GM21717 (cell line): ENCODE results near the gene EHBP1L1.

ENCODE experiments used
- ATAC-seq: cut with Tn5 transposase; IDR thresholded peaks from one replicate; pipeline ENCODE4 v1.9.1; 2021; ENCODE audit warnings: mild to moderate bottlenecking, moderate library complexity; ENCODE audit not compliant: unreplicated experiment

The EHBP1L1 gene

DNA sequence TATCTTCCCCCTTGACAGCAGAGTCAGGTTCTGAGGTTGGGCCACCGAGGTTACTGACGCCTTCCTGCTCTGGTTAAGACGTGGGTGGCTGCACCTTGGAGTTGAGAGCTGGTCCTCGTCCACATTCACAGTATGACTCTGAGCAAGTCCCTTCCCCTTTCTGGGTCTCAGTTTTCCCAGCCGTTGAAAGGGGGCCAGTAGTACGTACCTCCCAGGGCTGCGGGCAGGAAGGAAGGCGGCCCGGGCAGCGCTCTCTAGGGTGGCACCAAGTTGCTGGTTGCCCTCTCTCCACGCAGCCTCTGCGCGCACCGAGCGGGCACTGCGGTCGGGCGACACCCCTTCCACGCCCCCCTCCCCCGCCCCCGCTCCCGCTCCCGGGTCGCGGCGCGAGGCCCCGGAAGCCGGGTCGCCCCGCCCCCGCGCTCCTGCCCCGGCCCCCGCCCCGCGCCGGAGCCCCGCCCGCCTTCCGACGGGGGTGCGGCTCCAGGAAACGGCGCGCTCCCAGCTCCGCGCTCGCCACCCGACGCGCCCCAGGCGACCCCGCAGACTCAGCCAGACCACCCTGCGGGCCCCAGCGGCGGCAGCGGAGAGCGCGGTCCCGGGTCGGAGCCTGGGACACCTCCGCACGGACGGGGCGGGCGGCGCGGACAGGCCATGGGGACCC is at the start of gene EHBP1L1:
TSS of gene EHBP1L1 (plus strand) at position 486 of the 664 bp plus-strand sequence. CDS start 250 bp downstream, outside the sequence.
- ATAC-seq = no peak

DNA sequence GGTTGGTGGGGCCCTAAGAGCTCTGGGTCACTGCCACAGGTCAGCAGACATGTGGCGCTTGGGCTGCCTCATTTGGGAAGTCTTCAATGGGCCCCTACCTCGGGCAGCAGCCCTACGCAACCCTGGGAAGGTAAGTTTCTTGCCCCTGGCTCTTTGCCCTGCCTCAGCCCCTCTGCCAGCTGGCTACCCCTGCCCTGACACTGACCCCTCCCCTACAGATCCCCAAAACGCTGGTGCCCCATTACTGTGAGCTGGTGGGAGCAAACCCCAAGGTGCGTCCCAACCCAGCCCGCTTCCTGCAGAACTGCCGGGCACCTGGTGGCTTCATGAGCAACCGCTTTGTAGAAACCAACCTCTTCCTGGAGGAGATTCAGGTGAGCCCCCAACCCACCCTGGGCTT is 49.1 kb upstream of the EHBP1L1 start:
- ATAC-seq = no peak

DNA sequence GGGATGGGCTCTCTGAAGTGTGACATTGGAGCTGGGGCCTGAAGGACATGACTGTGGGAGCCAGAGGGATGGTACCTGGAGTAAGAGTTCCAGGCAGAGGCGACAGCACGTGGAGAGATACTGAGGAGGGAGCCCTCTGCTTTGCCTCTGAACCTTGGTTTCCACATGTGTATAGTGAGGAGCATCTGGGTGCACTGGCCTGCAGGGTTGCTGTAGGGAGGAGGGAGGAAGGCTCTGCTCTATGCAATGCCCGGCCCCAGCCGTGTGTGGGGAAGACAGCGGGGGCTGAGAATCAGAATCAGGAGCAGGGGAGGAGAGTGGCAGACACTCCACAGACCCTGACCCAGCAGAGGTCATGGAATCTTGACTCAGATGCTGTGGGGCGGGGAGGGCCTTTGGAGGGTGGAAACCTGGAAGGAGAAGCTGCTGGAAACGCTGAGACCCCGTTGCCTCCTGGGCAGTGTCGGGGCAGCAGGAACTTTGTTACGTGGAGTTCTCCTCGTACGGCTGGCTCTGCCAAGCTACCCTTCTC is 47.0 kb upstream of the EHBP1L1 start:
- no peak for ATAC-seq

DNA sequence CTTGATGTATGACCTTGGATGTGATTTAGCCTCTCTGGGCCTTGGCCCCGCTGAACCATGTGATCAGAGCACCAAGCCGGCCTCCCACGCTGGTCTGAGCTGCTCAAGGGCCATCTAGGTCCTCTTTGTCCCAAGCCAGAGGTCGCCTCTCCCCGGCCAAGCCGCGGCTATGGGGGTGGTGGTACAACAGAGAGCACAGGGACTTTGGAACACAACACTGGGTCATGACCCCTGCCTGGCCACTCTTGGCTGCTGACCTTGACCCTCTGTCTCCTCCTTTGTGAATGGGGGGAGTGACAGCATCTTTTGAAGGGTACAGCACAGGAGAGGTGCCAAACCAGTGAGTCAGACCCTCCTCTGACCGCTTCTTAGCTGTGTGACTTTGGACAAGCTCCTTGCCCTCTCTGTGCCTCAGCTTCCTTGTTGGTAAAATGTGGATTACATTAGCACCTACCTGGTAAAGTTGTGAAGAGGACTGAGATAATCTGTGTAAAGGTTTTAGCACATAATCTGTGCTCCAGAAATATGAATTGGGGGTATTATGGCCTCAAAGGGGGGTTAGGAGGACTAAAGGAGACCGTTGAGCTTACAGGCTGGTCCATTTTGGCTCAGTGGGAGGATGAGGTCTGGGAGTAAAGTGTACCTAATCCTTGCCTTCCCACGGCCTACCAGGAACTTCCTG is 46.2 kb upstream of the EHBP1L1 start:
- no peak for ATAC-seq

DNA sequence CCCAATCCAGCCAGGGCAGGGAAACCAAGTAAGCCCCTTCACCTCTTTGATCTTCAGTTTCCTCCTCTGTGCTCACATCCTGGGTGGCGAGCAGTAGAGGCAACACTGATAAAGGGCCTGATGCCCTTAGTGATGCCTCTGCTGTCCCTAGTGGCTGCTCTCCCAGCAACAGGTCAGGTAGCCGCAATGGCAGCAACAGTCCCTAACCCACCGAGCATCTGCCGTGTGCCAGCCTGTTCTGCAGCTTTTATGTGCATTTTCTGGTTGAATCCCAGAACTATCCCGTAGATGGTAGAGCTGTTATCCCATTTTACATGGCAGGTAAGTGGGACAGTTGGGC is 45.7 kb upstream of the EHBP1L1 start:
- ATAC-seq = no peak

DNA sequence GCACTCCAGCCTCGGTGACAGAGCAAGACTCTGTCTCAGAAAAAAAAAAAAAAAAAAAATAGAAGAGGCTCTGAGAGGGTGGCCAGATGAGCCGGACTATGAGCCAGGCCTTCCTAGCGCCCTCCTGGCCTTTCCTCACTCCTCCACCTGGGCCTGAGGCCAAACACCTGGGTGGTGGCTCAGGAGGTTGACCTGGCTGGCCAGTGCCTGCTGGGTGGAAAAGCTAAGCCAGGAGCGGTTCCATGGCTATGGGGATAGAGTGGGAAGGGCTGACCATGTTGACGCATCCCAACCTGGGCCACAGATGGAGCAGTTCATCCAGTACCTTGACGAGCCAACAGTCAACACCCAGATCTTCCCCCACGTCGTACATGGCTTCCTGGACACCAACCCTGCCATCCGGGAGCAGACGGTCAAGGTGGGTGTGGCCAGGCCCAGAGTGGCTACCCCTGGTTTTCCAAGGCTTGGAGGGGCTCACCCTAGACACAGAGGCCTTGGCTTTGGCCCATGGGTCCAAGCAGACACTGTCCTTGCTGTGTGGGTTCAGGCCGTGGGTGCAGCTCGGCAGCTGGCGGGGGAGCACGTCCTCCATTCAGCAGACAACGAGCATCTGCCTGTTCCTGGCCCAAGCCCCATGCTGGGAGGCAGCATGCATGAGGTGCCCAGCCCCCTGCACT is 43.3 kb upstream of the EHBP1L1 start:
- ATAC-seq = no peak

DNA sequence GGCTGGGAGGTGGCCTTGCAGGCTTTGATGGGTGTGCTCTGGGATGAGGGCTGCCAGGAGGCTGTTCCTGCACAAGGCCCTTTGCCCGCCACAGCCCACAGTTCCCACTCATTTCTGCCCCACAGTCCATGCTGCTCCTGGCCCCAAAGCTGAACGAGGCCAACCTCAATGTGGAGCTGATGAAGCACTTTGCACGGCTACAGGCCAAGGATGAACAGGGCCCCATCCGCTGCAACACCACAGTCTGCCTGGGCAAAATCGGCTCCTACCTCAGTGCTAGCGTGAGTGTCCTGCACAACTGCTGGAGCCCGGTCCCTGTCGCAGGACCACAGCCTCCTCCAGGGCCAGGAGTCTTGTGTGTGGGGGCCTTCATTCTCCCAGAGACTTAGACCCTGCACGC is 40.8 kb upstream of the EHBP1L1 start:
- ATAC-seq = no peak

DNA sequence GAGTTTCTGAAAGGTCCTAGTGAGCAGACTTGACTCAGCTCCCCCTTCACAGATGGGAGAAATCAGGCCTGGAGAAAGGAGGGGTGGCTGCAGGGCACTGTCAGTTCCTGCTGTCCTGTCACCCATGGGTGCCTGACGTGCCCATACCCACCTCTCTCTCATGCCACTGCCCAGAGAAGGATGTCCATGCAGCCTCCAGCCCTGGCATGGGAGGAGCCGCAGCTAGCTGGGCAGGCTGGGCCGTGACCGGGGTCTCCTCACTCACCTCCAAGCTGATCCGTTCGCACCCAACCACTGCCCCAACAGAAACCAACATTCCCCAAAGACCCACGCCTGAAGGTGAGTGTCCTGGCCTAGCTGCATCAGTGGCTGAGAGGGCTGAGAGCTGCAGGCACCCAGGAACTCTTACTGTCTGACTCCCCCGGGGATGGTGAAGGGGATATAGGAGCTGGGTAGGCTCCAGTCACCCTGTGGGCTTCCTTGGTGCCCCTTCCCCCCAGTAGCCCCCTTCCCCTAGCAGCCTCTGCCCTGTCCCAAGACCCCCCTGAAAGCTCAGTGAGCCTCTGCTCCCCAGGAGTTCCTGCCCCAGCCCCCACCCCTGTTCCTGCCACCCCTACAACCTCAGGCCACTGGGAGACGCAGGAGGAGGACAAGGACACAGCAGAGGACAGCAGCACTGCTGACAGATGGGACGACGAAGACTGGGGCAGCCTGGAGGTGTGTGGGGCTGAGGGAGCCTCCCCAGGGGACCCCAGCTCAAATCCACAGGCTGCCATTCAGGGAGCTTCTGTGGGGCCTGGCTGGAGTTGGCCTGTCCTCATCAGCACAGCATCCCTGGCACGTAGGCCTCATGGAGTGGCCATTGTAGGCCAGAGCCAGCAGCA is 39.2 kb upstream of the EHBP1L1 start:
- no peak for ATAC-seq

DNA sequence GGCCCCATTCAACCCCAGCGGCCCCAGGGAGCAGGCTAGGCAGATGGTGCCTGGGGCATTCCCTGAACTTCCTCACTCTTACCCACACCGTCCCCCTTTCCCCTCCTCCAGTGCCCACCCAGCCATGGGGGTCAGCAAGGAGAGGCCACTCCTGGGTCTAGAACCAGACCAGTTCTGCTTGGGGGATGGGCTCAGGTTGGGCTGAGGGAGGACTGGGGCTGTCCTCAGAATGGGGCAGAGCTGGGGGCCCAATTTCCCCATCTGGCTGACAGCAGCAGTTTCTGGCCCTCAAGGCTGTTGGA is 38.6 kb upstream of the EHBP1L1 start:
- ATAC-seq = no peak

DNA sequence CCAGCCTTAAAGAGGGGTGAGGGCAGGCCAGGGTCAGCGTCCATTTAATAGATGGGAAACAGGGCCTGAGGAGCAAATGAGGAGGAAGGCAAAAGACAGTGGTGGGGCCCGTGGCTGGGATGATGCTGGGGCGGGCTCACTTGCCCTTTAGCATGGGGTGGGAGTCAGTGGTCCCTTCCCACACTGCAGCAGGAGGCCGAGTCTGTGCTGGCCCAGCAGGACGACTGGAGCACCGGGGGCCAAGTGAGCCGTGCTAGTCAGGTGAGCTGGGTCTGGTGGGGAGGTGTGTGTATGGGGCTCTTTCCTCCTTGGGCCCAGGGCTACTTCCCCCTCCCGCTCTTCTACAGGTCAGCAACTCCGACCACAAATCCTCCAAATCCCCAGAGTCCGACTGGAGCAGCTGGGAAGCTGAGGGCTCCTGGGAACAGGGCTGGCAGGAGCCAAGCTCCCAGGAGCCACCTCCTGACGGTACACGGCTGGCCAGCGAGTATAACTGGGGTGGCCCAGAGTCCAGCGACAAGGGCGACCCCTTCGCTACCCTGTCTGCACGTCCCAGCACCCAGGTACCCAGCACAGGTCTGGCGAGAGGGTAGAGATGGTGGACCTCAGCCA is 38.1 kb upstream of the EHBP1L1 start:
- no peak for ATAC-seq

DNA sequence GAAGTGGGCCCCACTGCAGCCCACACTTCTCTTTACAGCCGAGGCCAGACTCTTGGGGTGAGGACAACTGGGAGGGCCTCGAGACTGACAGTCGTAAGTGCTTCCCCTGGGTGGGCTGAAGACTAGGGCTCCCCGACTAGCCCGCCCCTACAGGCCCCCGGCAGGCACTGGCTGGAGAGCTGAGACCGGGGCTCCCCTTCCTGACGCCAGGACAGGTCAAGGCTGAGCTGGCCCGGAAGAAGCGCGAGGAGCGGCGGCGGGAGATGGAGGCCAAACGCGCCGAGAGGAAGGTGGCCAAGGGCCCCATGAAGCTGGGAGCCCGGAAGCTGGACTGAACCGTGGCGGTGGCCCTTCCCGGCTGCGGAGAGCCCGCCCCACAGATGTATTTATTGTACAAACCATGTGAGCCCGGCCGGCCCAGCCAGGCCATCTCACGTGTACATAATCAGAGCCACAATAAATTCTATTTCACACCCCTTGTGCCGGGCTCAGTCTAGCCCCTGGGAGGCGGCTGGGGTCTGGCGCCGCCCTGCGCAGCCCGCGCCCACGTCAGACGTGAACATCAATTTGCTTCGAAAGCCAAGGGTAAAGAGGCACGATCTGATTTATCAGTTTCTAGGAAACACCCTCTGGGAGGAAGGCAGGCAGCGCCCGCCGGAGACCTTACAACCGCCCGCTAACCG is 37.5 kb upstream of the EHBP1L1 start:
- no peak for ATAC-seq

DNA sequence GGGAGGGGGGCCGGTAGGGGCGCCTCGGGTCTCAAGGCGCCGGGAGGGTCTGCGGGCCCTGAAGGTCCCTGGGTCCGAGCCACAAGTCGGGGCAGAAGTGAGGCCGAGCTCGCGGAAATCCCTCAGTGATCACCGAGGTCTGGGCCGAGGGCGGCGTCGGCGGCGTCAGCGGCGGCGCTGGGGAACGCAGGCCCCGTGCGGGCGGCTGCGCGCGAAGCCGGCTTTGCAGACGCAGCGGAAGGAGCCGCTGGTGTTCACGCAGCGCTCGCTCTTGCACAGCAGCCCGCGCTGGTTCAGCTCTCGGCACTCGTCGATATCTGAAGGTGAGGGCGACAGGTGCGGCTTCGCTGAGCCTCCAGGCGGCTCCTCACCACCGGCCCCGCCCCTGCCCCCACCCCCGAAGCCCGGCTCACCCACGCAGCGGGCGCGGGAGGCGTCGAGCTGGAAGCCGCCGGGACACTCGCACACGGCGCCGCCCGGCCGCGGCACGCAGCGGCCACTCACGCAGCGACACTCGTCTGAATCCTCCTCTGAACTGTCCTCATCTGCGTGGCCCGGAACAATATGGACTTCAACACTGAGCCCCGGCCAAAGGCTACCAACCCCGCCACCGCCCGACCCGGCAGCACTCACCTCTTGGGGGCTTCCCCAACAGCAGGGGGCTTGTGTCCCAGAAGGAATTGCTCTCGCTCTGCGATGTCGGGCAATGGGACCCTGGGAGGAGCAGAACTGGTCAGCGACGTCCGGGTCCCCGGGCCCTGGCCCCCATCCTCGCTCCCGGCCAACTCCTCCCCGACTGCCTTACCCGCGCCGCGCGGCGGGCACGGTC is 36.7 kb upstream of the EHBP1L1 start:
- ATAC-seq = no peak

DNA sequence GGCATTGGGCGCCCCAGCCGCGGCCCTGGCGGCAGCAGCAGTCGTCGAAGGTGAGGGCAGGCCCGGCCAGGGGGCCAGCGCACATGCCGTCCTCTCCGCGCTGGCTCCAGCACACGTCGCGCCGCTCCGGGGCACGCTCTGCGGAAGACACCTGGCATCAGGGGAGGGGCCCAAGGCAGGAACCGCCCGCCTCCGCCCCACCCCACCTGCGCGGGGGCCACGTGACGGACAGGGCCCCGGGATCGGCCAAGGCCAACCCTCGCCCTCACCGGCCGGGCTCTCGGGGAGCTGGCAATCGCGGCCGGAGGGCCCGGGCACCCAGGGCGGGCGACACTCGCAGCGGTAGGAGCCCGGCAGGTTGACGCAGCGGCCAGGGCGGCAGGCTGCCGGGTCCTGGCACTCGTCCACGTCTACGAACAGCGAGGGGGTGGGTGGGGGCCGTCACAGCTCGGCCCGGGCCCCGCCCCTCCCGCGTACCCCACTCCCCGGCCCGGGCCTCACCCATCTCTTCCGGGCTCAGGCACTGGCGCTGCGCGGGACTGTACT is 36.0 kb upstream of the EHBP1L1 start:
- peak; percentile 1 for ATAC-seq

DNA sequence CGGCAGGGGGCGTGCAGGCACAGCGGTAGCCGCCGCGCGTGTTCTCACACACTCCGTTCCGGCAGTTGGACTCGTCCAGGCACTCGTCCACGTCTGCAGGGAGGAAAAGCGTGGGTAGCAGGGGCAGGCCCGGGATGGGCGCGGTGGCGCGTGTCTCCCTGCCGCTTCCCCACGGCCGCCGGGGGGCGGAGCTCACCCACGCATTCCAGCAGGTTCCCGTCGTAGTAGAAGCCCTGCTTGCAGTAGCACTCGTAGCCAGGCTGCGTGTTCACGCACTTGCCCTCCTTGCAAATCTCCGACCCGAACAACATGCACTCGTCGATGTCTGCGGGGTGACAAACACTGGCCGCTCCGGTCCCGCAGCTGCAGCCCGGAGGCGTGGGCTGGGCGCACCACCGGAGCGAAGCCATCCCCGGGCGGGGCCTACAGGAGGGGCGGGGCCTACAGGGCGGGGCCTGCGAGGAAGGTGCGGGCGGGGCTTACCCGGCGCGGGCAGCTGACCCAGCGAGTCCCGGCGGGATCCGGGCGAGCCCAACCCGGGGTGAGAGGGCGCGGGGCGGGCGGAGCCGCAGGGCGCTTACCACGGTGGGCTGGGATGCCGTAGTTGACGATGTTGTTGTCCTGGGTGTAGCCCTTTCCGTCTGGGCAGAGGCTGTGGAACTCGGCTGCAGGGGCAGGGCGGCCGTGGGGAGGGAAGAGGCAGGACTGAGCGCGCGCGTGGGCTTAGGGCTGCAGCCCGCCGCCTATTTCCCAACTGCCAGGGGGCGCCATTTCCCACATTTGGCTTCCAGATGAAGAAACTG is 35.4 kb upstream of the EHBP1L1 start:
- peak; percentile 47 for ATAC-seq

DNA sequence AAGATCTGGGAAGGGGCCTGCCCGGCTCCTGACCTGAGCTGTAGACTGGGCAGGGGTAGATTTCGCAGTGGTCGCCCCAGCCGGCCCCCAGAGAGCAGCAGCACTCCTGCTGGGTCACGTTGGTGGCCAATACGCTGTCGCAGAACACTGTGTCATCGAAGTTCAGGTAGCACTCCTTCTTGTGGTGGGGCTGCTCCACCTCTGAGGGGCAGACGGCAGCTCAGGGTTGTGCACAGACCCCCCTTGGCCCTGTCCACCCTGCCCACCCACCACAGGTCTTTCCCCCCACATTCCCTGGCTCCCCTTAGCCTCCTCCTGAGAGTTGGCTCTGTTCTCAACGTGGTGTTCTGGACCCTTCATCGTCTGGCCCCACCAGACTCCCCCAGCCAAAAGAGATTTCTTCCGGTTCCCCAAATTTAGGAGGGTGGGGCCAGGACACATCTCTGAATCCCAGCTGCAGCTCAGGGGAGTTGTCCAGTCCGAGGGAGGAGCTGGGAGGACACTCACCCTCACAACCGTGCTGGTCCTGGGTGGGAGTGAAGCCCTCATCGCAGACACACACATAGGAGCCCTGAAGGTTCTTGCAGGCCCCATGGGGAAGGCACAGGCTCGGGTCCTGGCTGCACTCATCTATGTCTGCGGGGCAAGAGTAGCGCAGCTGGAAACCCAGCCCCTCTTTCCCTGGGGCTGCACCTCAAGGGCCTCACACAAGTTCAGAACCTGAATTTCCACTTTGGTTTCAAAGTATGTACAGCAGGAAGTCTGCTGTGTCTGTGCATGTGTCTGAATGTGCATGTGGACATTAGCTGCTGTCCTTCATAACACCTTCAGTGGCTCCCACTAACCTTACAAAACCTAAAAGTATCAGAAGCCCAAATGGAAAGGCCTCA is 34.5 kb upstream of the EHBP1L1 start:
- ATAC-seq = no peak

DNA sequence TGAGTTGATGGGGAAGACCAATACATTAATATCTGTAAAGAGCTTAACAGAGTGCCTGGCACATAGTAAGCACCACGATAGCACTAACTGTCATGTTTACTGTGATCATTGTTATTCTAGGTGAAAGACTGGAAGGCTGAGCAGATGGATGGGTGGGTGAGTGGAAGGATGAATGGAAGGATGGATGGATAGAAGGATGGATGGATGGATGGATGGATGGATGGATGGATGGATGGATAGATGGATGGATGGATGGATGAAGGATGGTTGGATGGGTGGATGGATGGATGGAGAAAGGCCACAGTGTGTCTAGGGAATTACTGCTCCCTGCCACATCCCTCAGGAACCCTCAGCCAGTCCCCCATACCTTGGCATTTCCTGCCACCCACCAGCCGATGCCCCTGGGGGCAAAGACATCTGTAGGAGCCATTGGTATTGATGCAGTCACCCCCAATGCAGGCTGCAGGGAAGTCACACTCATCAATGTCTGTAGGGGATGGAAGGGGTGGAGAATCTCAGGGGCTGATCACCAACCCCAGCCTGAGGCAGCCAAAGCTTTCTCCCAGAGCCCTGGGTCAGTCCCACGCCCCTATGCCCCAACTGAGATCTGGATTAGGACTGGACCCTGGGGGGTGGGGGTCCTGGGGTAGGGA is 33.0 kb upstream of the EHBP1L1 start:
- no peak for ATAC-seq

DNA sequence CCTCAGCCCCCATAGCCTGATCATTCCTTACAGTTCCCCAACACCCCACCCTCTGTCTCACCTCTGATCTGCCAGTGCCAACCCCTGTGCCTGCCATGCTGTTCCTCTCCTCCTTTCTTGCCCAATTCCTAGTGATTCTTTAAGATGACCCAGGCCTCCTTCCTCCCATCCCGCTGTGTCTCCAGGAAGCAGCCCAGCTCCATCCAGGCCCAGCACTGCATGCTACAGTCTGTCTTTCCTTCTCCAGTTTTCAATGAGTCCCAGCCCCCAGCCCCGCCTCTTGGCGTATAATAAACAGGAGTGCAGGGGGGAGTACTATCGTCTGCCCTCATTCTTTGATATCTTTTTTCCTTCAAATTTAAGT is 30.0 kb upstream of the EHBP1L1 start:
- ATAC-seq = no peak
